ENCODE results near the gene ANAPC15.
"Not testable (repeated sequence)": the region's sequence is repeated elsewhere in the genome, so short reads cannot be mapped to it uniquely, and the experiment has no call there.

GRCh38 chr11:72142543-72142942, 30.0 kb upstream of the ANAPC15 start:
- not testable (repeated sequence) for TF ChIP-seq CTCF (conservative IDR thresholded peaks at IDR 0.05 in 1 of 2, IDR thresholded peaks at IDR 0.05 in 1 of 2; ENCODE audit: low read depth in 1 of 2, low read length in 2 of 2); EZH2 (IDR thresholded peaks at IDR 0.05; ENCODE audit: low read length, missing control alignments)
